Trophoblast cell (in vitro differentiated cells and primary cell): ENCODE measurements around the gene THOC5.

Experiments used
- DNase-seq, 2 donors: peaks; one replicate each; pipeline ENCODE4 v3.0.0-alpha.2; 2016
- H2AFZ ChIP-seq: 2 replicates; pipeline ENCODE4 v1.6.1; 2013; ENCODE audit warnings: low read length, moderate library complexity, mild to moderate bottlenecking; ENCODE audit not compliant: insufficient read depth, poor library complexity
- H2AK5ac ChIP-seq: 2 replicates; pipeline ENCODE4 v1.6.1; 2013; ENCODE audit warnings: mild to moderate bottlenecking, low read length
- H2BK120ac ChIP-seq: 2 replicates; pipeline ENCODE4 v1.6.1; 2013; ENCODE audit warnings: low read length, mild to moderate bottlenecking, moderate library complexity; ENCODE audit not compliant: insufficient read depth, poor library complexity
- H2BK12ac ChIP-seq: 2 replicates; pipeline ENCODE4 v1.6.1; 2013; ENCODE audit warnings: mild to moderate bottlenecking, low read length, moderate library complexity
- H2BK5ac ChIP-seq: 2 replicates; pipeline ENCODE4 v1.6.1; 2013; ENCODE audit warnings: low read length, low read depth, moderate library complexity, mild to moderate bottlenecking; ENCODE audit not compliant: poor library complexity
- H3K14ac ChIP-seq: 2 replicates; pipeline ENCODE4 v1.6.1; 2013; ENCODE audit warnings: mild to moderate bottlenecking, low read length
- H3K18ac ChIP-seq: 2 replicates; pipeline ENCODE4 v1.6.1; 2013; ENCODE audit warnings: mild to moderate bottlenecking, low read length
- H3K23ac ChIP-seq: 2 replicates; pipeline ENCODE4 v1.6.1; 2013; ENCODE audit warnings: low read length
- H3K27ac ChIP-seq: 2 replicates; pipeline ENCODE4 v1.5.1; 2013; ENCODE audit warnings: low read depth, mild to moderate bottlenecking, inconsistent platforms, low read length, moderate library complexity
- H3K27me3 ChIP-seq: 2 replicates; pipeline ENCODE4 v1.6.1; 2013; ENCODE audit warnings: inconsistent platforms, mild to moderate bottlenecking, low read length, moderate library complexity; ENCODE audit not compliant: insufficient read depth
- H3K36me3 ChIP-seq, 2 experiments: 1 replicate in 1 of 2; 2 replicates in 1 of 2; pipeline ENCODE4 v1.6.1; 2013; ENCODE audit warnings: low read length in 2 of 2, mild to moderate bottlenecking in 2 of 2, moderate library complexity in 1 of 2; ENCODE audit not compliant: insufficient read depth in 2 of 2, control insufficient read depth in 1 of 2
- H3K4ac ChIP-seq: 2 replicates; pipeline ENCODE4 v1.6.1; 2013; ENCODE audit warnings: low read depth, mild to moderate bottlenecking, low read length, moderate library complexity
- H3K4me1 ChIP-seq, 2 experiments: 1 replicate in 1 of 2; 2 replicates in 1 of 2; pipeline ENCODE4 v1.6.1; 2013; ENCODE audit warnings: low read length in 2 of 2, mild to moderate bottlenecking in 2 of 2, moderate library complexity in 1 of 2; ENCODE audit not compliant: insufficient read depth in 2 of 2, control insufficient read depth in 1 of 2
- H3K4me2 ChIP-seq: 2 replicates; pipeline ENCODE4 v1.6.1; 2013; ENCODE audit warnings: inconsistent platforms, mild to moderate bottlenecking, low read length, moderate library complexity
- H3K4me3 ChIP-seq: 2 replicates; pipeline ENCODE4 v1.5.1; 2013; ENCODE audit warnings: mild to moderate bottlenecking, low read depth, low read length, inconsistent platforms
- H3K79me1 ChIP-seq: one replicate; pipeline ENCODE4 v1.6.1; 2013; ENCODE audit warnings: low read length
- H3K79me2 ChIP-seq: 2 replicates; pipeline ENCODE4 v1.6.1; 2013; ENCODE audit warnings: low read length, mild to moderate bottlenecking; ENCODE audit not compliant: control insufficient read depth, insufficient read depth, poor library complexity
- H3K9ac ChIP-seq: 2 replicates; pipeline ENCODE4 v1.6.1; 2013; ENCODE audit warnings: mild to moderate bottlenecking, low read length
- H3K9me3 ChIP-seq: 2 replicates; pipeline ENCODE4 v1.6.1; 2013; ENCODE audit warnings: low read depth, mild to moderate bottlenecking, control low read depth, inconsistent platforms, low read length; ENCODE audit not compliant: insufficient read depth
- H4K12ac ChIP-seq: 2 replicates; pipeline ENCODE4 v1.6.1; 2013; ENCODE audit warnings: low read depth, mild to moderate bottlenecking, low read length, moderate library complexity
- H4K8ac ChIP-seq: 2 replicates; pipeline ENCODE4 v1.6.1; 2013; ENCODE audit warnings: low read depth, mild to moderate bottlenecking, low read length, moderate library complexity
- H4K91ac ChIP-seq: one replicate; pipeline ENCODE4 v1.6.1; 2013; ENCODE audit warnings: low read depth, mild to moderate bottlenecking, low read length, moderate library complexity
- whole genome bisulfite sequencing: extraction: QIAGEN DNeasy Blood & Tissue Kit; methylation state at CpG from one replicate; pipeline ENCODE4 v1.1.7; 2013; ENCODE audit warnings: missing lambda C conversion rate; ENCODE audit not compliant: insufficient read length, insufficient coverage; ENCODE audit errors: extremely low coverage; 5-methylcytosine and 5-hydroxymethylcytosine counted together

The THOC5 gene

DNA sequence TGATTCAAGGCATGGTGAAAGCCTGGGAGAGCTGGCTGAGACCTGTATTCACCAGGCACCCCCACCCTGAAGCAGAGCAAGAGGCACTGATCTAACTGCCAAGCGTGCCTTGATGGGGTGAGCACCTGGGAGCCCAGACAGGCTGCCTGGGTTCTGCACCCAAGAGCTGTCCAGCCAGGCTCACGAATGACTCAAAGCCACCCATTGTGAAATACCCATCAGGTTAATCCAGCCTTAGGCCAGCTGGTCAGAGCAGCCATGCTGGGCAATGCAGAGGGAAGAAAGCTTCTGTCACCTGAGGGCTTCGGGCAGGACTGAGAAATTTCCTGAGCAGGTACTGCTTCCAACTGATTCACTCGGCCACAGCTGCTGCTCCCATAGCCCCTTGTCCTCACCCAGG lies 22.1 kb downstream of the THOC5 start:
- H3K23ac ChIP-seq, result no peak overlapping the region
- DNase-seq, result peak; percentile 42 to 57
- no peak overlapping the region for H3K4ac ChIP-seq
- H4K91ac ChIP-seq, result no peak overlapping the region
- no peak overlapping the region for H2BK12ac ChIP-seq
- H3K9me3 ChIP-seq, result no peaks in the 10 kb centered on the region
- peaks cover 32 to 42% of the 10 kb centered on the region in 2 experiments for H3K36me3 ChIP-seq
- H3K9ac ChIP-seq, result no peak overlapping the region
- no peaks in the 10 kb centered on the region for H3K79me2 ChIP-seq
- H3K4me1 ChIP-seq, result peaks cover 3% of the 10 kb centered on the region in 2 experiments
- no peak overlapping the region for H3K4me3 ChIP-seq
- H2BK120ac ChIP-seq, result no peak overlapping the region
- H2BK5ac ChIP-seq, result no peak overlapping the region
- no peak overlapping the region for H4K12ac ChIP-seq
- no peaks in the 10 kb centered on the region for H3K79me1 ChIP-seq
- no peak overlapping the region for H3K4me2 ChIP-seq
- no CpG with 5 or more reads among the region's 4 CpGs for WGBS
- no peak overlapping the region for H3K18ac ChIP-seq
- H3K27ac ChIP-seq, result no peak overlapping the region
- no peak overlapping the region for H2AFZ ChIP-seq
- H3K14ac ChIP-seq, result no peak overlapping the region
- H4K8ac ChIP-seq, result no peak overlapping the region
- H2AK5ac ChIP-seq, result no peak overlapping the region
- H3K27me3 ChIP-seq, result no peaks in the 10 kb centered on the region

DNA sequence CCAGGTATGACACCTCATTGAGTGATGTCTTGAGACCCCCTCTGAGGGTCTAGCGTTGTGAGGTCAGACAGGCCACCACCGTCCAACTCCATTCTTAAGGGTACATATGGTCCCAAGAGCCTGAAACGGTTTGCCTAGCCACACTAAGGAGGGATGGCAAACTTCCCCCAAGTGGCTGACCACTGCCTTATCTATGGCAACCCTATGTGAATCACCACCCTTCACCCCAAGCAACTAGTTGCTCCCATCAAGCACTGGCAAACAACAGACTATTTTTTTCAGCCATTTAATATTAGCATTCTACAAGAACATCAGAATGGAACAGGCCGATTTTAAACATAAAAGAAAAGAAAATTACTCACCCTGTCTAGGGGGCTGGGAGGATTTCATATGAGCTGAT lies 22.8 kb downstream of the THOC5 start:
- H3K79me1 ChIP-seq, result no peaks in the 10 kb centered on the region
- H3K4ac ChIP-seq, result no peak overlapping the region
- no peak overlapping the region for H4K12ac ChIP-seq
- no peaks in the 10 kb centered on the region for H3K79me2 ChIP-seq
- H3K27me3 ChIP-seq, result no peaks in the 10 kb centered on the region
- H2BK5ac ChIP-seq, result no peak overlapping the region
- H3K18ac ChIP-seq, result no peak overlapping the region
- peaks cover 30 to 37% of the 10 kb centered on the region in 2 experiments for H3K36me3 ChIP-seq
- H2BK12ac ChIP-seq, result no peak overlapping the region
- H3K27ac ChIP-seq, result no peak overlapping the region
- H2AK5ac ChIP-seq, result no peak overlapping the region
- H3K4me2 ChIP-seq, result no peak overlapping the region
- no peak overlapping the region for H4K91ac ChIP-seq
- peaks cover 3% of the 10 kb centered on the region in 2 experiments for H3K4me1 ChIP-seq
- H4K8ac ChIP-seq, result no peak overlapping the region
- no peak overlapping the region for H3K4me3 ChIP-seq
- no peak overlapping the region for H3K23ac ChIP-seq
- H2AFZ ChIP-seq, result no peak overlapping the region
- H2BK120ac ChIP-seq, result no peak overlapping the region
- H3K9me3 ChIP-seq, result no peaks in the 10 kb centered on the region
- no peak overlapping the region for H3K9ac ChIP-seq
- DNase-seq, result no peak
- WGBS, result no CpG with 5 or more reads among the region's 4 CpGs
- no peak overlapping the region for H3K14ac ChIP-seq

DNA sequence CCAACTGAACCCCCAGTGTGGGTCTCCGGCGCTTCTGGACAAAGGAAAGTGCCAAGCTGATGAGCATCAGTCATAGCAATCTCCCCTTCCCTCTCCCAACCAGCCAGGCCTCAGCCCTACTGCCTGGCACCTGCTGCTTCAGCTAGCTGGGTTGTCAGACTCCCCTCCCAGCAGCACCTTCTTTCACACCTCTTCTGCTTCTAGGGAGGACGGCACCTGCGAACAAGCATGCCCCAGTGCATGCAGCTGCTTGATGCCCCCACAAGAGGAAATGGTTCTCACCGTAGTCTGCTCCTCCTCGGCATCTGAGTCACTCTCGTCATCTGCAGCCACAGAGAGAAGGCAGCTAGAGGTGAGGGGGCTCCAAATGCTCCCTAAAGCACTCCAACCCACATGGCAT lies 25.4 kb downstream of the THOC5 start:
- Histone ChIP-seq H3K9me3 (no peaks in the 10 kb centered on the region), H3K9ac (no peak overlapping the region), H2AFZ (no peak overlapping the region), H2BK12ac (no peak overlapping the region), H3K4me2 (no peak overlapping the region), H3K4me3 (no peak overlapping the region), H3K79me1 (no peaks in the 10 kb centered on the region), H3K4me1 (peaks cover 3% of the 10 kb centered on the region in 2 experiments), H3K4ac (no peak overlapping the region), H4K8ac (no peak overlapping the region), H3K23ac (no peak overlapping the region), H3K18ac (no peak overlapping the region), H3K27me3 (no peaks in the 10 kb centered on the region), H2BK5ac (no peak overlapping the region), H3K79me2 (no peaks in the 10 kb centered on the region), H3K14ac (no peak overlapping the region), H3K36me3 (peaks cover 49 to 52% of the 10 kb centered on the region in 2 experiments), H3K27ac (no peak overlapping the region), H4K12ac (no peak overlapping the region), H4K91ac (no peak overlapping the region), H2BK120ac (no peak overlapping the region), H2AK5ac (no peak overlapping the region)
- no peak for DNase-seq
- WGBS, result no CpG with 5 or more reads among the region's 7 CpGs

DNA sequence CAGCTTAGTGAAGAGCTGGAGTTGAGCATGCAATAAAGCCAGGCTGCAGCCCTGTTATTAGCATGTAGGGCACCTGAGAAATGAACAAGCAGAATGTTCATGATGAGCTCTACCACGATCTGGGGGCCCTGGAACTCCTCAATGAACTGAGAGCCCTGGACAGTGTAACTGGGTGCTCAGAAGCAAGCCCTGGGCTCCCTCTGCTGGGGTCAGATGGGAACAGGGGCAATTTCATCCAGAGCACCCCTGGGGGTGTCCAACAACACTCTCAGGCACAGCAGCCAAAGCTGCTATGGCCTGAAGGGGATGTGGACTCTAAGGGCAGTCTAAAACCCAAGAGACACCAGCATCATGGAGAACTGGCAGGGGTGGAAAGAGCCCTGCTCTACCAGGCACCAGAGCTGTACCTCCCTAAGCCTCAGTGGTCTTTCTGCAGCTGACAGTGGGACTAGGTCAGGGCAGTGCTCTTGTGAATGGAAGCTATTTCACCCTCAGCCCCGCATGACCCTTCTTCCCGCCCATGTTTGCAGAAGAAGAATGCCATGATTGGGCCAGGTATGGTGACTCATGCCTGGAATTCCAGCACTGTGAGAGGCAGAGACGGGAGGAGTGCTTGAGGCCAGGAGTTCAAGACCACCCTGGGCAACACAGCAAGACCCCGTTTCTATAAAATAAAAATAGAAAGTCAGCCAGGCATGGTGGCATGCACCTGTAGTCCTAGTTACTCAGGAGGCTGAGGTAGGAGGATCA lies 28.9 kb downstream of the THOC5 start:
- H4K8ac ChIP-seq, result no peak overlapping the region
- no peak overlapping the region for H3K23ac ChIP-seq
- no peak overlapping the region for H3K4me3 ChIP-seq
- no peak overlapping the region for H2AFZ ChIP-seq
- H3K18ac ChIP-seq, result no peak overlapping the region
- H3K27ac ChIP-seq, result no peak overlapping the region
- H3K9me3 ChIP-seq, result no peaks in the 10 kb centered on the region
- DNase-seq, result peak; percentile 54 to 75
- H2BK120ac ChIP-seq, result no peak overlapping the region
- H4K91ac ChIP-seq, result no peak overlapping the region
- no peak overlapping the region for H3K4ac ChIP-seq
- no peak overlapping the region for H3K14ac ChIP-seq
- H3K79me2 ChIP-seq, result no peaks in the 10 kb centered on the region
- no peak overlapping the region for H3K4me2 ChIP-seq
- H3K9ac ChIP-seq, result no peak overlapping the region
- H3K4me1 ChIP-seq, result peaks cover 3% of the 10 kb centered on the region in 2 experiments
- H3K36me3 ChIP-seq, result peaks cover 42 to 54% of the 10 kb centered on the region in 2 experiments
- H3K27me3 ChIP-seq, result no peaks in the 10 kb centered on the region
- no CpG with 5 or more reads among the region's 5 CpGs for WGBS
- no peak overlapping the region for H2BK5ac ChIP-seq
- H2BK12ac ChIP-seq, result no peak overlapping the region
- no peak overlapping the region for H2AK5ac ChIP-seq
- no peak overlapping the region for H4K12ac ChIP-seq
- no peaks in the 10 kb centered on the region for H3K79me1 ChIP-seq
